ENCODE results near the gene ZNF350.

ZNF350 gene

GRCh38 chr19:51919606-51920005, 67.0 kb downstream of the ZNF350 start:
- no peak for DNase-seq
- Mint-ChIP-seq H3K27ac (no peak overlapping the region), H3K36me3 (ENCODE audit: low read depth) (peaks cover 2% of the 10 kb centered on the region), H3K27me3 (ENCODE audit: low read depth, poor library complexity) (peaks cover 3% of the 10 kb centered on the region), H3K4me3 (no peak overlapping the region), H3K9me3 (peaks cover 99% of the 10 kb centered on the region), H3K4me1 (no peaks in the 10 kb centered on the region)
- no peak for TF ChIP-seq CTCF (IDR thresholded peaks at IDR 0.05)

GRCh38 chr19:51916167-51916566, 70.5 kb downstream of the ZNF350 start:
- Mint-ChIP-seq H3K27ac (no peak overlapping the region), H3K9me3 (peaks cover 94% of the 10 kb centered on the region), H3K4me1 (no peaks in the 10 kb centered on the region), H3K36me3 (ENCODE audit: low read depth) (peaks cover 5% of the 10 kb centered on the region), H3K27me3 (ENCODE audit: low read depth, poor library complexity) (peaks cover 6% of the 10 kb centered on the region), H3K4me3 (no peak overlapping the region)
- DNase-seq, result no peak
- no peak for TF ChIP-seq CTCF (IDR thresholded peaks at IDR 0.05)

DNA sequence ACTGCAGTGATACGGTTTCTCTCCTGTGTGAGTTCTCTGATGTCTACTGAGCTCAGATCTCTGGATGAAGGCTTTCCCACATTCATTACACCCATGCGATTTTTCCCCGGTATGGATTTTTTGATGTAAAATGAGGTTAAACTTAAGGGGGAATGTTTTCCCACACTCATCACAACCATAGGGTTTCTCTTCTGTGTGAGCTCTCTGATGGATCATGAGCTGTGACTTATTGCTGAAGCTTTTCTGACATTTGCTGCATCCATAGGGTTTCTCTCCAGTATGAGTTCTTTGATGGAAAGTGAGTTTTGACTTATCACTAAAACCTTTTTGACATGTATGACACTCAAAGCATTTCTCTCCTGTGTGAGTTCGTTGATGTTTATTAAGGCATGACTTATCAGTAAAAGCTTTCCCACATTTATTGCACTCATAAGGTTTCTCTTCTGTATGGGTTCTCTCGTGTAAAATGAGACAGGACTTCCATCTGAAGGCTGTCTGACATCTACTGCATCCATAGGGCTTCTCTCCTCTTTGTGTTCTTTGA, 71.2 kb downstream of the ZNF350 start:
- TF ChIP-seq CTCF (IDR thresholded peaks at IDR 0.05), result no peak
- DNase-seq, result no peak
- H3K36me3 Mint-ChIP-seq (ENCODE audit: low read depth), result peaks cover 5% of the 10 kb centered on the region
- H3K9me3 Mint-ChIP-seq, result peaks cover 94% of the 10 kb centered on the region
- H3K4me3 Mint-ChIP-seq, result no peak overlapping the region
- H3K27ac Mint-ChIP-seq, result no peak overlapping the region
- peaks cover 9% of the 10 kb centered on the region for H3K27me3 Mint-ChIP-seq (ENCODE audit: low read depth, poor library complexity)
- no peaks in the 10 kb centered on the region for H3K4me1 Mint-ChIP-seq
